ENCODE results near the gene NSF.
"Not testable (repeated sequence)": the region's sequence is repeated elsewhere in the genome, so short reads cannot be mapped to it uniquely, and the experiment has no call there.

The NSF gene

GRCh38 chr17:46776298-46777005 lies 186.0 kb downstream of the NSF start:
- DNase-seq (ENCODE audit: low read depth): no peak

DNA sequence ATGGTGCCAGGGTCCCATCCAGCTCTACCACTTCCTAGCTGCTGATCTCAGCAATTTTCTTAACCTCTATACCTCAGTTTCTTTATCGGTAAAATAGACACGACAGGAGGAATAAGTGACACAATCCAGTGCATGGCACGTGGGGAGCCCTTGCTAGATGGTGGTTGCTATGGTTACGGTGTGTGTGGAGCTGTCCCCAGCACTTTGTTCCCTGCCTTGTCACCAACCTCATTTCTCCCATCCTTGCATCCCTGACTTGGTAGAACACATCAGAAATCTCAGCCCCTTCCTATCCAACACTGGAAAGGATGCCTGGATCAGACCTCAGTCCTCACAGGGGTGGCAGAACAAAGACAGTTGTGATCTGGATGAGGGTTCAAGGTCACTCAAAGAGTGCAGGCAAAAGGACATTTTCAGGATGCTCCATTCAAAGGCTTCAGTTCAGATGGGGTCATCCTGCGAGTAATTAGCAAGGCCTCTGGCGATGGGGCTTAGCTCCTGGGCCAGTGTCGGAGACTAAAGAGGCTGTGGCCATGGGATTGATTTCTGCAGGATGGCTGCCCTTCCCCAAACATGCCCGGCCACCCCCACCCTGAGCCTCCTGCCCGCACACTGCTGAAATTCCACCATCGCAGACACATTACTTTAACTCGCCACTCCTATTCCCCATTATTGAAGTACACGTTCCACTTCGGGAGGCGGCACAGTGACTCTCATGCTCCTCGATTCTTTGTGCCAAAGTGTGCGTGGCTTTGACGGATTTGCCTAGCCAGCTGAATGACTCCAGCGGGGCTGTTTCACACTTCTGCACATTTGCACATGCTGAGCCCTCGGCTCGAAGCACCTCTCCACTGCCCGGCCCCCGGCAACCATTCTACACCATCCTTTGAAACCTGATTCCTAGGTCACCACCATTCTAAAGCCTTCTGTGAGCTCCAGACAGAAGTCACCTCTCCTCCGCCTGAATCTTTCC lies 187.8 kb downstream of the NSF start:
- no peak for DNase-seq (ENCODE audit: low read depth)

DNA sequence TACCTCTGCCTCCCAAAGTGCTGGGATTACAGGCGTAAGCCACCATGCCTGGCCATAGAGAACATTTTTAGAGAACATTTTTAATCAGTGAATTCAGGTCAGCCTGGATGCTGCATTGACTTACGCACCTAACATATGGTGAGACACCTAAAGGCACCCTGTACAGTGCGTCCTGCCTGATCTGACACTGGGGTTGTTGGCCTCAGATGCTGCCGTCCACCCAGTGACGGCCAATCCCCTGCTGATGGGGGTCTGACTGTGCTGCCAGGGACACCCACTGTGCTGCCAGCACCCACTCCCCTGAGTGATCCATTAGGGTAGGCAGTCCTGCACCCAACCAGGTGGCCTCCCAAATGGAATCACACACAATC lies 189.5 kb downstream of the NSF start:
- no peak for DNase-seq (ENCODE audit: low read depth)

DNA sequence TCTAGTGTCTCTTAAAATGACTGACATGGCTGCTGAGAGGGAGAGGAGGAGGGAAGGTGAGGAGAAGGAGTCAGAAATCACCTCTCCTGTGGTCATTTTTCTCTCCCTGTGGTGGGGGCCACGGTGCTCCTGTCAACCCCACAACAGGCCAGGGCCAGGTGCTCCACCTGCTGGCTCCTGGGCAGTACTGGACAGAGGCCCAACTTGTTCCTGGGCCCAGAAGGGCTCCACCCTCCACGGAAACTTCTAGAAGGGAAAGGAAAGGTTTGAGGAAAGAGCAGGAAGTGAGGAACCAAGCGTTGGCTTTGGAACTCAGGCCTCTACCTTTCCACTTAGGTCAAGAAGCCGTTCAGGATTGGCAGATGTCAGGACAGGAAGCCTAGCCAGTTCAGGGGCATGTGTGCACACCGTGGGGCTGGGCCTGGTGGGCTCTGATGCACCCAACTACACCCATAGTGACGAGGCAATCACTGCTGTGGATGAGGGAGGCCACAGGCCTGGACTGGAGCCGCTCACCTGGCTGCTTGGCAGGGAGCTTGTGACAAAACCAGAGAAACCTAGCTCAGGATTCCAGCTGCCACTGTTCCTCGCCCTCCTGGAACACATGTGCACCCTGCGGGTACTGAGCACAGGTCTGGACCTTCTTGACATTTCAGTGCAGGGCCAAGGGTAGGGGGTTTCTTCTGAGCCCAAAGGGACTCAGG lies 191.9 kb downstream of the NSF start:
- no peak for DNase-seq (ENCODE audit: low read depth)

GRCh38 chr17:46783031-46783593 lies 192.6 kb downstream of the NSF start:
- no peak for DNase-seq (ENCODE audit: low read depth)

DNA sequence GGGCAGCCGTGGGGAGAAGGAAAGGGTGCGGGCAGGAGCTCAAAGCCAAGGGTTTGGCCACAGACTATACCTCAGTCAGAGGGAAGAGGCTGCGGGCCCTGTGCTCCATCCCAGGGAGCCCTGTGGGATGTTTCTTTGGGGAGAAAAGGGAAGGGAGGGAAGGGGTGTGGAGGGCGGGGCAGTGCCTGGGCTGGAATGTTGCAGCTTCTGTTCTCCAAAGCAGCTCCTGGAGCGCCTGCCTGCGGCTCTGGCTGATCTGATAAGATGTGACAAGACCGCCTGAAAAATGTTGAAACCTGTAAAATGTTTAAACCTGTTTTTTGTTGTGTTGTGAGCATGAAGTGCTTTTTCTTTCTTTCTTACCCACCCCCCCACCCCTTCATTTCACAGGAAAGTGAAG lies 195.2 kb downstream of the NSF start:
- DNase-seq (ENCODE audit: low read depth): no peak

DNA sequence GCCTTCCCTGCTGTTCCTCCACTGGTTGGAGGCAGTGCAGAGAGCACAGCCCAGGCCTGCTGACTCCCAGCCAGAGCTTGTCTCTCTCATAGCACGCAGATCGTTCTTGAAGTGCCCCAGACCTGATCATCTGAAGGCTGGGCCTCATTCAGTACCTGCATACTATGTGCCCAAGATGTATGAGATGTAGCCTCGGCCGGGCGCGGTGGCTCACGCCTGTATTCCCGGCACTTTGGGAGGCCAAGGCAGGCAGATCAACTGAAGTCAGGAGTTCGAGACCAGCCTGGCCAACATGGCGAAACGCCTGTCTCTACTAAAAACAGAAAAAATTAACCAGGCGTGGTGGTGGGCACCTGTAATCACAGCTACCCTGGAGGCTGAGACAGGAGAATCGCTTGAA lies 197.0 kb downstream of the NSF start:
- no peak for DNase-seq (ENCODE audit: low read depth)

DNA sequence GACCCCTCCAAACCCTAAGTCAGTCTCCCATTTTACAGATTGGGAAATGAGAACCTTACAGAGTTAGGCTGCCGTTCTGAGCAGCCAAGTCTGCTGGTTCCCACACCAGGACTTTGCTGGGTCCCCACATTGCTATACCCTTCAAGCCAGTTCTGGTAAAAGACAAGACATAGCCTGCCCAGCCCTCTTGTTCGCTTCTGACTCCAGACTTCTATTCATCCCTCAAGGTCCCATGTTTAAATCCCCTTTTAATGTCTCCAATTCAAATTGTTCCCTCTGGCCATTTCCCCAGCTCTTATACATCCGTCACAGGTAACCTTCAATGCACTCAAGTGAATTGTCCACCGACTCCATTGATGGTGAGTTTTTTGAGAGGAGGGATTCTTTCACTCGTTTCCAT lies 197.8 kb downstream of the NSF start:
- DNase-seq (ENCODE audit: low read depth): no peak

DNA sequence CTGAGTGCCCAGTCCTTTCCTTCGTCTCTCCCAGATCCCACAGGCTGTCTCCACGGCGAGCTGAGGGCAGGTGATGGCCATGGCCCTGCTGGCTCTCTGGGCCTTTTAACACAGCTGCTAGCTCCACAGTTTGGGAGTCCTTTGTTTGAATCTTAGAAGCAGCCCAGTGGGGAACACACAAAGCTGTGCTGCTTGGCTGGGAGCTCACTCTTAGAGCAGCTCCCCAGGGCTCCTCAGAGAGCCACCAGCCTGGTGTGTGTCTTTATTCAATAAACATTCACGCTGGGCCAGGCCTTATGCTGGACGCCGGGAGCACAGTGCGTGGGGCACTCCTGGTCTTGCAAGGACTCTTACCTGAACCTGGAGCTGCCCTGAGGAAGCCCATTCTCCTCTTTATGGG lies 198.3 kb downstream of the NSF start:
- DNase-seq (ENCODE audit: low read depth): no peak

DNA sequence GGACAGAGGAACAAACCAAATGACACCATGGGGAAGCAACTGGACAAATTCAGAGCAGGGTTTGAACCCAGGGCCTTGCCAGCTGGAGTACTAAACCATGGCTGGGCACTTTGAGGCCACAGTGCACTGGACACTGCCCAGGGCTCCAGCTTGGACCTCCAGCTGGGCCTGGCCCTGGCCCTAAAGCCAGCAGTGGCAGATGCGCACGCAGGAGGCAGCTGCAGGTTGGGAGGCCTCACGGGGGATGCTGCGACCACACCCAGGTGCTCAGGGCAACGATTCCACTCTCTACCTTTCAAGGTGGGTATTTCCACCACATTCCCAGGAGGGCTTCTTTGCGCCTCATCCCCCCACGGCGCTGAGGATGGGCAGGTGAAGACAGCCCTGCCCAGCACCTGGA lies 199.1 kb downstream of the NSF start:
- DNase-seq (ENCODE audit: low read depth): no peak

DNA sequence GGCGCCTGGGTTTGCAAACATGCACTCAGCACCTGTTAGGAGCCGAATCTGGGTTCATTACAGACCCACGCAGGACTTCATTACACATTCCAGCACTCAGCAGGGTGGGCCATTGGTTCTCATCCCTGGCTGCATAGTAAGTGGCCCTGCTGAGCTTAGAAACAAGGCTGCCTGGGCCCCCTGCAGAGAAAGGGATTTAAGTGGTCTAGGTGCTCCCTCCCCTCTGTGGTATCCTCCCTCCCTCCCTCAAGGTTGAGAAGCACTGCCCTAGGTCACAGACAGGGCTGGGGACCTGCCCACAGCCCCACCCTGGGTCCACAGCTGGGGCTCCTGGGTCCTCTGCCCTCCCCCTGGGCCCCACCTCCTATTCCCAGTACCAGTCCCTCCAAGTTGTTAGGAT lies 199.7 kb downstream of the NSF start:
- no peak for DNase-seq (ENCODE audit: low read depth)

GRCh38 chr17:46791531-46791930 lies 201.1 kb downstream of the NSF start:
- DNase-seq (ENCODE audit: low read depth): no peak

- DNase-seq (ENCODE audit: low read depth): no peak
Measured at GRCh38 chr17:46792071-46792470, 201.6 kb downstream of the NSF start.

DNA sequence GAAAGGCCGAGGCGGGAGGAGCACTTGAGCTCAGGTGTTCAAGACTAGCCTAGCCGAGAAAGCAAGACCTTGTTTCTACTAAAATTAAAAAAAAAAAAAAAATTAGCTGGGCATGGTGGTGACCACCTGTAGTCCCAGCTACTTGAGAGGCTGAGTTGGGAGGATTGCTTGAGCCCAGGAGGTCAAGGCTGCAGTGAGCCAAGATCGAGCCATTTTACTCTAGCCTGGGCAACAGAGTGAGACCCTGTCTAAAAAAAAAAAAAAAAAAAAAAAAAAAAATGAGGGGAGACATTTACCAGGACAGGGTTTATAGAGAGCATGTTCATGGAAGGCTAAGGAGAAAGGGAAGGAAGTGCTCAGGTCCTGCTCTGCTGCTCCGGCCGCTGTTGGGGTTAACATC lies 202.6 kb downstream of the NSF start:
- not testable (repeated sequence) for DNase-seq (ENCODE audit: low read depth)

- DNase-seq (ENCODE audit: low read depth): no peak
Measured at GRCh38 chr17:46793541-46793940, 203.1 kb downstream of the NSF start.

- no peak for DNase-seq (ENCODE audit: low read depth)
Measured at GRCh38 chr17:46794318-46794717, 203.8 kb downstream of the NSF start.

GRCh38 chr17:46795379-46795952 lies 205.0 kb downstream of the NSF start:
- DNase-seq (ENCODE audit: low read depth): no peak

DNA sequence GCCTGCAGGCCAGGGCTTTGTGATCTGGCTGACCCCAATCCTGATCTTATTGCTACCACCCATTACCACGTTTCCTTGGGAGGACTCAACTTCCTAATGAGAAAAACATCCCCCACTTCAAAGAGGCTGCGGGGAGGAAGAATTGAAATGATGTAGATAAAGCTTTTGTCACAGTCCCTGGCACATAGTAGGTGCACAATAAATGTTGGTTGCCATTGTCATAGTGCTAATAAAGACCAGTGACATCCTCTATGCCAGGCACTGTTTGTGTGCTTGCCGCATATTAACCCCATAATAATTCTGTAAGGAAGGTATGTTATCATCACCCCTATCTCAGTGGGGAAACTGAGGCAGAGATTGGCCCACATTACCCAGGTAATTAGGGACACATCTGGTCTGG lies 205.6 kb downstream of the NSF start:
- no peak for DNase-seq (ENCODE audit: low read depth)

- no peak for DNase-seq (ENCODE audit: low read depth)
Measured at GRCh38 chr17:46796524-46796923, 206.1 kb downstream of the NSF start.

DNA sequence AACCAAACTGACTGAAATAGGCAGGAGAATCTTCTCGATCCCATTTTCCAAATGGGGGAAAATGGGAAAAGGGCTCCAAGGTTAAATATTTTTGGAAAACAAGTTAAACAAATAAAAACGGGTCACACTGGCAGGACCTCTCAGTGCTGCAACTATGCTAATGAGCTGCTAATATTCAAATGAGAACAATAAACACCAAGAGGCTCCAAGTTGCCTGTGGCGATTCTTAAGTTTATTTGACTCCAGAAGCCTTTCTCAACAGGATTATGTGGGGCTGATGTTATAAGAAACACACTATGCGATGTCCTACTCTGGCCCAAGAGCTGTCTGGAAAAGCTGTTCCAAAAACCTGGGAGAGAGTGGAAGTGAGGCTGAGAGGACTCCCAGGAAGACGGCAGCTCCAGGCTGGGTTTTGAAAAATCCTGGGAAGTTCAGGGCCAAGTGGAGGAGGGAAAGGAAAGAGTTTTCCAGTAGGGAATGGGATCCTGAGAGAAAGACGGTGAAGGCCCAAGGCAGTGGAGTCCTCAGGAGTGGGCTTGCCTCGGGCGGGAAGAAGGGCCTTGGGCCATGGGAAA lies 206.6 kb downstream of the NSF start:
- no peak for DNase-seq (ENCODE audit: low read depth)

DNA sequence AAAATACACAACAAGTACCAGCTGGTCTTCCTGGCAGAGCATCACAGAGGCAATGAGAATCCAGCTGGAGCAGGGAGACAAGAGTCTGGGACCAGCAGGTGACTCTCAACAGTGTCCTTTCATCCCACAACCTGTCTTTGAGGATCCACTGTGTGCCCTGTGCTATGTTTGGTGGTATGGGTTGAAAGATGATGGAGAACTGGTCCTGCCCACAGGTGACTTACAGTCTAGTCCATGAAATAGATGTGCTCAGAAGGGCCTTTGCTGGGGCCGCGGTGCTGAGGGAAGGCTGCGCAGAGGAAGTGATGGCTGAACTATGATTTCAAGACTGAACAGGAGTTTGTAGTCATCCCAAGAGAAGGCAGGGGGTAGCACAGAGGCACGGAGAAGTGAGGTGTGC lies 210.1 kb downstream of the NSF start:
- no peak for DNase-seq (ENCODE audit: low read depth)

DNA sequence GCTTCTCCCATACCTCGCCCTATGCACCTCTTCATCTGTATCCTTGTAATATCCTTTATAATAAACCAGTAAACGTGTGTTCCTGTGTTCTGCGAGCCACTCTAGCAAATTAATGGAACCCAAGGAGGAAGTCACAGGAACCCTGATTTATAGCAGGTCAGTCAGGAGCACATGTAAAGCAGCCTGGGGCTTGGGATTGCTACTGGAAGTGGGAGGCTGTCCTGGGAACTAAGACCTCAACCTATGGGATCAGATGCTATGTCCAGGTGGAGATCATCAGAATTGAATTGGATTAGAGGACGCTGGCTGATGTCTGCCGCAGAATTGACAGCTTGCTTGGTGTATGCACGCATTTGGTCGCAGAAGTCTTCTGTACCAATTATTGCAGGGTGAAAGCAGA lies 212.3 kb downstream of the NSF start:
- DNase-seq (ENCODE audit: low read depth): no peak

Measured in stimulated activated CD8-positive, alpha-beta memory T cell treated with anti-CD3 and anti-CD28 coated beads, Interleukin-12 subunit alpha, Interleukin-12 subunit beta, amount 100 ng/mL, for 1 hour (primary cell).